Subcutaneous abdominal adipose tissue (tissue), 5 donors: ENCODE measurements around the gene ARFGEF3.

Experiments
- H3K27ac ChIP-seq: one replicate; pipeline ENCODE4 v1.7.0; 2013; ENCODE audit warnings: low read depth, mild to moderate bottlenecking, inconsistent platforms, low read length, moderate library complexity
- H3K27me3 ChIP-seq, 5 donors: one replicate each; pipeline ENCODE4 v1.7.0; 2013; ENCODE audit warnings: low read length in 5 of 5, inconsistent platforms in 1 of 5; ENCODE audit not compliant: control insufficient read depth in 5 of 5, insufficient read depth in 4 of 5
- H3K36me3 ChIP-seq, 5 donors: one replicate each; pipeline ENCODE4 v1.7.0; 2013; ENCODE audit warnings: low read length in 5 of 5; ENCODE audit not compliant: control insufficient read depth in 5 of 5, insufficient read depth in 5 of 5
- H3K4me1 ChIP-seq, 5 donors: one replicate each; pipeline ENCODE4 v1.7.0; 2013; ENCODE audit warnings: low read length in 5 of 5, mild to moderate bottlenecking in 3 of 5, moderate library complexity in 1 of 5; ENCODE audit not compliant: control insufficient read depth in 5 of 5, insufficient read depth in 5 of 5
- H3K4me3 ChIP-seq, 5 donors: one replicate each; pipeline ENCODE4 v1.7.0; 2013; ENCODE audit warnings: low read length in 5 of 5, low read depth in 1 of 5
- H3K9ac ChIP-seq, 5 donors: one replicate each; pipeline ENCODE4 v1.7.0; 2013; ENCODE audit warnings: low read length in 5 of 5, mild to moderate bottlenecking in 4 of 5, moderate library complexity in 3 of 5
- H3K9me3 ChIP-seq, 5 donors: one replicate each; pipeline ENCODE4 v1.7.0; 2013; ENCODE audit warnings: low read length in 5 of 5; ENCODE audit not compliant: control insufficient read depth in 5 of 5
- donor health status: healthy.
- donor health status: healthy.
- donor health status: healthy.
- donor health status: healthy.
- donor health status: healthy.

Gene ARFGEF3

DNA sequence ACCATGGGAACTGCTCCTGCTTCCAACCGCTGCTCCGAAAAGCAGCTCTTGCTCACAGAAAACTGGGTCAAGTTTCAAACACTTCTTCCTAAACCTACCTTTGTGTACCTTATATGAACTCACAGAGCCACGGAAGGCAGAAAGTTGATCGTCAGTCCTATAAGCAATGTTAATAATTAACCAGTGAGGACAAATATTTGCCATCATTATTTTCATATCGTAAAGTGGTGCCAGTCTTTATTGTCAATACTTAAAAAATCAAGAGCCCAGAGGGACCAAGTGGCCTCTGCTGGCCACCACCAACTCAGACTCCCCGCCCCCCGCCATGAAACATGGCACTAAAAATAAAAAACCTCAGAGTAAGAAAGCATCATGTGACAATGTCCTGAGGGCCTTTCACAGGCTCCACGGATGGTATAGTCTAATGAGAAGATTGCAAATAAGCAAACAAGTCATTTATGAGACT is 65.6 kb downstream of the ARFGEF3 start:
- H3K4me1 ChIP-seq, result peaks cover 0 to 32% (median 2%) of the 10 kb centered on the region in 5 donors
- no peak overlapping the region for H3K4me3 ChIP-seq
- H3K27ac ChIP-seq, result no peak overlapping the region
- H3K27me3 ChIP-seq, result no peaks in the 10 kb centered on the region
- no peaks in the 10 kb centered on the region for H3K36me3 ChIP-seq
- no peak overlapping the region for H3K9ac ChIP-seq
- no peaks in the 10 kb centered on the region for H3K9me3 ChIP-seq

GRCh38 chr6:138229072-138229471 is 67.3 kb downstream of the ARFGEF3 start:
- no peak overlapping the region for H3K27ac ChIP-seq
- H3K36me3 ChIP-seq, result no peaks in the 10 kb centered on the region
- H3K9ac ChIP-seq, result no peak overlapping the region
- no peaks in the 10 kb centered on the region for H3K9me3 ChIP-seq
- no peaks in the 10 kb centered on the region for H3K27me3 ChIP-seq
- H3K4me1 ChIP-seq, result peaks cover 0 to 22% (median 2%) of the 10 kb centered on the region in 5 donors
- no peak overlapping the region for H3K4me3 ChIP-seq

- Histone ChIP-seq H3K9me3 (no peaks in the 10 kb centered on the region), H3K27me3 (no peaks in the 10 kb centered on the region), H3K27ac (no peak overlapping the region), H3K9ac (no peak overlapping the region), H3K4me3 (no peak overlapping the region), H3K4me1 (peaks cover 0 to 22% (median 2%) of the 10 kb centered on the region in 5 donors), H3K36me3 (no peaks in the 10 kb centered on the region)
These were observed 68.0 kb downstream of the ARFGEF3 start for GRCh38 chr6:138229663-138230179.

DNA sequence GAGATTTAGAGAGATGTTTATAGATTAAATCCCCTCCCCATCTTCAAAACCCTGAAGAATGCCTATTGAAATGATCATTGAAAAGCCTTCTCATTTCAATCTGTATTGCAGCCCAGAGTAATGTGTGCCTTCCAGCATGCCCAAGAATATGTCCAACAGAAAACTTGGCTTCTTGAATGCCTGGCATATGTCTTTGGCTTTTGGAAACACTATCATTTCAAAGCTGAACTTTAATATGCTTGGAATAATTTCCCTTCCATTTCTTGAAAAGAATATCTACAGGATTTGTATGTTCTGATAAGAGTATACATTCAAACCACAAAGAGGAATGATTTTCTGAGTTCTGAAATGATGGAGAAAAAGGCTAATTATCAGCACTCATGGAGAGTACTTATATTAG is 68.5 kb downstream of the ARFGEF3 start:
- no peaks in the 10 kb centered on the region for H3K9me3 ChIP-seq
- no peak overlapping the region for H3K9ac ChIP-seq
- no peaks in the 10 kb centered on the region for H3K27me3 ChIP-seq
- H3K27ac ChIP-seq, result no peak overlapping the region
- no peaks in the 10 kb centered on the region for H3K36me3 ChIP-seq
- peaks cover 0 to 22% (median 2%) of the 10 kb centered on the region in 5 donors for H3K4me1 ChIP-seq
- no peak overlapping the region for H3K4me3 ChIP-seq

- H3K9ac ChIP-seq, result no peak overlapping the region
- peaks cover 0 to 22% (median 2%) of the 10 kb centered on the region in 5 donors for H3K4me1 ChIP-seq
- H3K27ac ChIP-seq, result no peak overlapping the region
- no peaks in the 10 kb centered on the region for H3K9me3 ChIP-seq
- H3K4me3 ChIP-seq, result no peak overlapping the region
- no peaks in the 10 kb centered on the region for H3K27me3 ChIP-seq
- no peaks in the 10 kb centered on the region for H3K36me3 ChIP-seq
These were observed 69.1 kb downstream of the ARFGEF3 start for GRCh38 chr6:138230759-138231380.

- Histone ChIP-seq H3K4me1 (peaks cover 0 to 18% (median 2%) of the 10 kb centered on the region in 5 donors), H3K4me3 (no peak overlapping the region), H3K27me3 (no peaks in the 10 kb centered on the region), H3K9ac (no peak overlapping the region), H3K36me3 (no peaks in the 10 kb centered on the region), H3K9me3 (no peaks in the 10 kb centered on the region), H3K27ac (no peak overlapping the region)
These were observed 69.7 kb downstream of the ARFGEF3 start for GRCh38 chr6:138231381-138231886.

DNA sequence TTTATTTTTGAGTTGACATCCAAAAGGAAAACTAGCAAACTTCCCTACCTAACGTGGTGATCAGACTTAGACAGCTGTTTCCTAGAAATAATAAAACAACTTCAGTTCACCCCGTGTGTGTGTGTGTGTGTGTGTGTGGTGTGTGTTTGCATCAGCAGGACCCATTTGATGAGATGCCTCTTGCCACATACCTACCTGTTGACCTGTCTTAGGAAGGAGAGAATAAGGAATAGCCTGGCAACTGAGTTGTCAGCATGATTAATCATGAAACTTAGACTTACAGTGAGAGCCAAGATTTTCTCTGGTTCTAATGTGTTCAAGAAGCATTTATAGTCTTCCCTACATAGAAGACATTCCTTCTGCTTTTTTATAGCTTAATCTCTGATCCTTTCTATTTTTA is 72.6 kb downstream of the ARFGEF3 start:
- Histone ChIP-seq H3K9ac (no peak overlapping the region), H3K36me3 (no peaks in the 10 kb centered on the region), H3K9me3 (no peaks in the 10 kb centered on the region), H3K27me3 (peaks cover 0 to 2% (median 0%) of the 10 kb centered on the region in 5 donors), H3K27ac (no peak overlapping the region), H3K4me3 (no peak overlapping the region), H3K4me1 (peaks cover 0 to 7% (median 0%) of the 10 kb centered on the region in 5 donors)

DNA sequence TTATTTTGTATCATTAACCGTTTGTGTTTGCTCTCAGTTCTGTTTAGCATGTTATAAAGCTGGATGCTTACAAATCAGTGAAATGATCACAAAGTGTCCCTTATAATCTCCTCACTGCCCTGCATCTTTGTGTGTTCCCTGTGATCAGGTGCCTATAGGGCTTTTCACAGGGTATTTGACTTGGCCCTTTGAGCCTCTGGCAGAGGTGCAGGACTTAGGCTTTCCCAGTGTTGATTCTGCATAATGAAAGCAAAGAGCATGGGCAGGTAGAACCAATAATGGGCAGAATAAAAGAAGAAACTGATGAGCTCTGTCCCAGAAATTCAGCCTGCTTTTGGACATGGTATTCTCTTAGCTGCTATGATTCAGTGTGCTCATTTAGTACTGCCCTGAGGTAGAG is 73.5 kb downstream of the ARFGEF3 start:
- Histone ChIP-seq H3K4me3 (no peak overlapping the region), H3K9me3 (no peaks in the 10 kb centered on the region), H3K9ac (no peak overlapping the region), H3K36me3 (no peaks in the 10 kb centered on the region), H3K27ac (no peak overlapping the region), H3K27me3 (peaks cover 0 to 2% (median 0%) of the 10 kb centered on the region in 5 donors), H3K4me1 (peaks cover 0 to 2% (median 0%) of the 10 kb centered on the region in 5 donors)

- no peaks in the 10 kb centered on the region for H3K9me3 ChIP-seq
- H3K9ac ChIP-seq, result no peak overlapping the region
- H3K27ac ChIP-seq, result no peak overlapping the region
- H3K4me1 ChIP-seq, result no peaks in the 10 kb centered on the region
- H3K27me3 ChIP-seq, result peaks cover 0 to 2% (median 0%) of the 10 kb centered on the region in 5 donors
- no peaks in the 10 kb centered on the region for H3K36me3 ChIP-seq
- H3K4me3 ChIP-seq, result no peak overlapping the region
These were observed 74.0 kb downstream of the ARFGEF3 start for GRCh38 chr6:138235693-138236092.

DNA sequence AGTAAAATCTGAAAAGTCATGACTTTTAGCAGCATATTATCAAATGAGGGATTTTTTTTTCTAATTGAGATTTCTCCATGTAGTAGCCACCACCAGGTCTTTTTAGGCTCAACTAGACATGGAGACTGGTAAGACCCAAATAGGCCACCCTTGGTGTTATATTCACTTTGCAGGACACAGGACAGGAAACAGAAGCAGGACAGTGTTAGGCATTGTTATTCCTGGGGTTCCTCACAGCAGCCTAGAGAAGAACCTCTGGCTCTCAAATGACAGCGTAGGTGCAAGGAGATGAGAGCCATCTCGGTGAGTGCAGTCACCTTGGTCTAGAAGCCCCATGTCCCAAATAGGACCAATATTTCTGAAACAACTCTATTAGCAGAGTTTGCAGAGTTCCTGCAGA is 75.7 kb downstream of the ARFGEF3 start:
- peaks cover 0 to 2% (median 0%) of the 10 kb centered on the region in 5 donors for H3K27me3 ChIP-seq
- H3K27ac ChIP-seq, result no peak overlapping the region
- H3K4me1 ChIP-seq, result no peaks in the 10 kb centered on the region
- H3K36me3 ChIP-seq, result no peaks in the 10 kb centered on the region
- no peaks in the 10 kb centered on the region for H3K9me3 ChIP-seq
- H3K4me3 ChIP-seq, result no peak overlapping the region
- no peak overlapping the region for H3K9ac ChIP-seq
